GM21360 (cell line): ENCODE results near the gene DPYSL5.
"Not testable (repeated sequence)": the region's sequence is repeated elsewhere in the genome, so short reads cannot be mapped to it uniquely, and the experiment has no call there.

Source experiments
- ATAC-seq: cut with Tn5 transposase; IDR thresholded peaks from one replicate; pipeline ENCODE4 v1.9.1; 2021; ENCODE audit warnings: mild to moderate bottlenecking, moderate library complexity; ENCODE audit not compliant: unreplicated experiment

DPYSL5 gene

GRCh38 chr2:26874514-26874913, 26.6 kb downstream of the DPYSL5 start:
- no peak for ATAC-seq

GRCh38 chr2:26875065-26875634, 27.2 kb downstream of the DPYSL5 start:
- ATAC-seq: no peak

- no peak for ATAC-seq
Observed at GRCh38 chr2:26875808-26876207, 27.9 kb downstream of the DPYSL5 start.

- ATAC-seq: no peak
Observed at GRCh38 chr2:26876260-26876659, 28.3 kb downstream of the DPYSL5 start.

GRCh38 chr2:26877276-26877675, 29.3 kb downstream of the DPYSL5 start:
- ATAC-seq: no peak

- ATAC-seq: no peak
Observed at GRCh38 chr2:26880161-26880560, 32.2 kb downstream of the DPYSL5 start.

- no peak for ATAC-seq
Observed at GRCh38 chr2:26880910-26881435, 33.0 kb downstream of the DPYSL5 start.

GRCh38 chr2:26882220-26882619, 34.3 kb downstream of the DPYSL5 start:
- ATAC-seq: not testable (repeated sequence)

- ATAC-seq: no peak
Observed at GRCh38 chr2:26883956-26884355, 36.0 kb downstream of the DPYSL5 start.

- ATAC-seq: no peak
Observed at GRCh38 chr2:26884486-26884885, 36.6 kb downstream of the DPYSL5 start.

- ATAC-seq: no peak
Observed at GRCh38 chr2:26885651-26886329, 37.9 kb downstream of the DPYSL5 start.

GRCh38 chr2:26886736-26887135, 38.8 kb downstream of the DPYSL5 start:
- no peak for ATAC-seq

GRCh38 chr2:26887151-26887550, 39.2 kb downstream of the DPYSL5 start:
- no peak for ATAC-seq

- ATAC-seq: no peak
Observed at GRCh38 chr2:26889796-26890195, 41.9 kb downstream of the DPYSL5 start.

- no peak for ATAC-seq
Observed at GRCh38 chr2:26890341-26891000, 42.5 kb downstream of the DPYSL5 start.

GRCh38 chr2:26892133-26892532, 44.2 kb downstream of the DPYSL5 start:
- no peak for ATAC-seq

- ATAC-seq: no peak
Observed at GRCh38 chr2:26892922-26893524, 45.1 kb downstream of the DPYSL5 start.

- ATAC-seq: no peak
Observed at GRCh38 chr2:26894136-26894535, 46.2 kb downstream of the DPYSL5 start.

GRCh38 chr2:26897807-26898479, 50.0 kb downstream of the DPYSL5 start:
- no peak for ATAC-seq

- ATAC-seq: no peak
Observed at GRCh38 chr2:26898480-26899078, 50.6 kb downstream of the DPYSL5 start.
